Daoy (cell line): ENCODE measurements around the gene SLC30A2. TPM values are rescaled to one million over a fixed set of nuclear protein-coding genes. Genes with fewer than 3 reads are reported as not detected.

ENCODE experiments used
- DNase-seq: peaks from one replicate; pipeline ENCODE4 v3.0.0-alpha.2; 2015; ENCODE audit warnings: low read depth
- total RNA-seq: library from RNA; depleted of rRNA; stranded (reverse); fragments of >200 nt; shearing (Covaris generic); gene quantifications from 2 replicates; pipeline ENCODE4 v1.2.3, GENCODE V29; 2014

Gene SLC30A2
- total RNA-seq, 1 experiment from 2014 or later: not detected

- no peak for DNase-seq
Observed at GRCh38 chr1:26041978-26042377, 3.9 kb downstream of the SLC30A2 start.

GRCh38 chr1:26041401-26041800 is 4.5 kb downstream of the SLC30A2 start:
- DNase-seq: no peak

- DNase-seq: no peak
Observed at GRCh38 chr1:26038904-26039303, 7.0 kb downstream of the SLC30A2 start.

- no peak for DNase-seq
Observed at GRCh38 chr1:26038477-26038876, 7.4 kb downstream of the SLC30A2 start.

- no peak for DNase-seq
Observed at GRCh38 chr1:26037904-26038303, 8.0 kb downstream of the SLC30A2 start.

- DNase-seq: no peak
Observed at GRCh38 chr1:26036756-26037281, 9.1 kb downstream of the SLC30A2 start.

GRCh38 chr1:26035959-26036755 is 9.8 kb downstream of the SLC30A2 start:
- peak; percentile 88 for DNase-seq

GRCh38 chr1:26035203-26035958 is 10.5 kb downstream of the SLC30A2 start:
- DNase-seq: peak; percentile 97

- DNase-seq: no peak
Observed at GRCh38 chr1:26034504-26035202, 11.3 kb downstream of the SLC30A2 start.

GRCh38 chr1:26032656-26033357 is 13.1 kb downstream of the SLC30A2 start:
- no peak for DNase-seq

- DNase-seq: no peak
Observed at GRCh38 chr1:26031611-26032220, 14.2 kb downstream of the SLC30A2 start.

GRCh38 chr1:26031196-26031595 is 14.7 kb downstream of the SLC30A2 start:
- DNase-seq: no peak

- no peak for DNase-seq
Observed at GRCh38 chr1:26029864-26030481, 15.9 kb downstream of the SLC30A2 start.

- DNase-seq: no peak
Observed at GRCh38 chr1:26029054-26029863, 16.7 kb downstream of the SLC30A2 start.

- no peak for DNase-seq
Observed at GRCh38 chr1:26028490-26028980, 17.4 kb downstream of the SLC30A2 start.

GRCh38 chr1:26027716-26028489 is 18.0 kb downstream of the SLC30A2 start:
- no peak for DNase-seq

GRCh38 chr1:26025517-26025916 is 20.4 kb downstream of the SLC30A2 start:
- no peak for DNase-seq

GRCh38 chr1:26025060-26025459 is 20.9 kb downstream of the SLC30A2 start:
- no peak for DNase-seq

- DNase-seq: no peak
Observed at GRCh38 chr1:26023826-26024225, 22.1 kb downstream of the SLC30A2 start.
